T-helper 1 cell treated with Interleukin-12 subunit alpha and Interleukin-12 subunit beta and Interleukin-4 antibody, amounts not matched to agents 30 ng/mL and 1 ng/mL, for 36 hours (primary cell): ENCODE measurements around the gene RGS5. TPM values are rescaled to one million over a fixed set of nuclear protein-coding genes. Genes with fewer than 3 reads are reported as not detected.

Source experiments
- intact Hi-C: fragments of 100-400 bp; cut with micrococcal nuclease; formaldehyde crosslinking; loops from one replicate; pipeline ENCODE4 v1.15.1; 2024
- total RNA-seq: library from RNA; stranded (reverse); gene quantifications from 2 replicates; pipeline ENCODE4 v1.2.3, GENCODE V29; 2022

RGS5 gene
- total RNA-seq, 1 donor from 2014 or later: 1.3 TPM

DNA sequence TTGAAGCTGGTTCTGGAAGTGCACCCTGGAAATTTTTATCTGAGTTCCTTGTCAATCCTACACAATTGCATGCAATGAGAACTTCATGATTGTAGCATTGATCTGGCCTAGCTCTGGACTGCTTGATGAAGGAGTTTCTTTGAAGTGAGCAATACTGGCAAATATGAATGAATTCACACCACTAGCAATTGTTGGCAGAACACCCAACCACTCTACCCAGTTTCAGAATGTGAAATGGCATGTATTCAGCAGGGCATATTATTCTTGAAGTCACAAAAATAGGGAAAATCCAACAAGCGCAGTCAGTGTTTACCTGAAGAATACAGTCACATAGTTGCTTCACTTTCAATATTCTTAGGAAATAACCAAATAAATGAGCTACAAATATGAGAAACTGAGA lies 57.3 kb downstream of the RGS5 start:
- intact Hi-C loops: no loop called here

- intact Hi-C loops: no loop called here
These were observed 58.3 kb downstream of the RGS5 start for GRCh38 chr1:163144418-163144817.

- intact Hi-C loops: no loop called here
These were observed 60.6 kb downstream of the RGS5 start for GRCh38 chr1:163142152-163142551.

- intact Hi-C loops: no loop called here
These were observed 61.2 kb downstream of the RGS5 start for GRCh38 chr1:163141556-163141955.

- intact Hi-C loops: no loop called here
These were observed 65.0 kb downstream of the RGS5 start for GRCh38 chr1:163137556-163138265.

DNA sequence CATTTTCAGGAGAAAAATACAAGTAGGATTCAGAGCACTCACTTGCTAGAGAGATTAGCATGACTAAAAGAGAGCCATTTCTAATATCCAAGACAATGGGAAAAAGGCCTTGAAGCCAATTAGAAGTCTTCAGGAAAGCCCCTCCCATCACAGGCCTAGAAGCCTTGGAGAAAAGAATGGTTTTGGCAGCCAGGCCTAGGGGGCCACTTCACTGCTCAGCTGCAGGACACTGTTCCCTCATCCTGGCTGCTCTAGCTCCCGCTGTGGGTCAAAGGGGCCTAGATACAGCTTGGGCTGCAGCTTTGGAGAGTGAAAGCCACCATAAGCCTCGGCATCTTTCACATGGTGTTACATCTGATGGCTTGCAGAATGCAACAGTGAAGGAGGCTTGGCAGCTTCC lies 70.7 kb downstream of the RGS5 start:
- intact Hi-C loops: no loop called here

DNA sequence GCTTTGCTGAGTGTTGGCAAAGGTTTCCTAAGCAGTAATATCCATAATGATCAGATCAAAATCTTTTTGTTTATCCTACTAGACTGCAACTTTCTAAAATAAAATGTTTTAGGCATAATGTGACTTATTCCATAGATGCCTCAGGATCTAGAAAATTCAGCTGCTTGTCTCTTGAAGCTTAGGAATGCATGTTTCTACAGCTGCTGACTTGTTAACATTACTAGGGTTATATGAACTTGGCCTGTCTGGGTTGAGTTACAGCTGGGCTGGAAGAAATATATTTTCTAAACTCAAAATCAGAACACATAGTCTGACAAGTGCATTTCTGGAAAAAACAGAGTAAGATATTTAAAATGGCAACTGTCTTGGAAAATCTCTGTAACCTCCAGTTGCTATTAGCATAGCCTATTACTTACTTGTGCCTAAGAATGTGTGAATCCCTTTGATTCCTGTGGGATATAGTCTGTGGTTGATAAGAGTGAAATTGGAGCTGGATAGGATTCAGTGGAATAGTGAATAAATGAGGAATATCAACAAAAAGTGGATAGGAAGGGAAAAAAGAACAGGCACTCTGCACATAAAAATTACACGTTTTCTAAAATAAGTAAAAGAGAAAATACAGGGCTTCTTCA lies 72.4 kb downstream of the RGS5 start:
- intact Hi-C loops: no loop called here

DNA sequence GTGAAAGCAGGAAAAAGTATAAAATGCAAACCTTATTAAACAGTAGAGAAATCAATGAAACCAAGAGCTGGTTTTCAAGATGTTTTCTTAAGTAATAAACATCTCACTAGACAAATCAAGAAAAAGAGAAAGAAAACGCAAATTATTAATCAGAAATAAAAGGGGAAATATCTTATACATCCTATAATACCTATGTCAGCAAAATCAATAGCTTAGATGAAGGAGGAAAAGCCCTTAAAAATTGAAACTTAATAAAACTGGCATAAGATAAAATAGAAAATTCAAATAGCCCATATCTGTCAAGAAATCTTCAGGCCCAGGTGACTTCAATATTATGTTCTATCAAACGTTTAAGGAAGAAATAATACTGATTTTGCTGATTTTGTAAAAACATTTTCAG lies 74.4 kb downstream of the RGS5 start:
- intact Hi-C loops: no loop called here

DNA sequence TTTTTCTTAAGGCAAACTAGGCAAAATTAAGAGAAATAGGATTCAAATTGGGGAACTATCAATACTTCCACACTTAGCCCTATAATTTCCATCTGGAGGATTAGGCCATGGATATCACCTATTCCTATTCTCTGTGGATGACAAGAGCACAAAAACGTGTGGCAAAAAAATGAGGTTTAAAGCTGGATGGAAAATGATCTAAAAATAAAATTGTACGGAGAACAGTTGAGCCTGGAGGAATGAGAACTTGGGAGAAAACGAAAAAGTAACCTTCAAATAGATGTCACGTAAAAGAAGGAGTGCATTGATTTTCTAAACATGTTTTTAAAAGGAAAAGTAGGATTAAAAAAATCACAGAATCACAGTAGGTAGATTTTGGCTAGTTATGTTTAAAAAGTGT lies 77.9 kb downstream of the RGS5 start:
- intact Hi-C loops: no loop called here

- intact Hi-C loops: no loop called here
These were observed 82.3 kb downstream of the RGS5 start for GRCh38 chr1:163120372-163120771.

- intact Hi-C loops: no loop called here
These were observed 83.0 kb downstream of the RGS5 start for GRCh38 chr1:163119707-163120106.

- intact Hi-C loops: no loop called here
These were observed 86.8 kb downstream of the RGS5 start for GRCh38 chr1:163115887-163116286.

DNA sequence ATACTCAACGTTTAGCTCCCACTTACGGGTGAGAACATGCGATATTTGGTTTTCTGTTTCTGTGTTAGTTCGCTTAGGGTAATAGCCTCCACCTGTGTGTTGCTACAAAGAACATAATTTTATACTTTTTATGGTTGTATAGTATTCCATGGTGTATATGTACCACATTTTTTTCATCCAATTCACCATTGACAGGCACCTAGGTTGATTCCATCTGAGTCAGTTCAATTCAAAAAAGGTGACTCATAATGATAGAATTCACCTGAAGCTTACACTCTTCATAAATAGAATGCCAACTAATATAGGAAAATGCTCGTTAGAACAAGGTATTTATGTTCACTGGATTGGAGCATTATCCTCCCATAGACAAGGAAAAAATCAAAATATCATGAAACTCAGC lies 95.1 kb downstream of the RGS5 start:
- intact Hi-C loops: no loop called here

- intact Hi-C loops: no loop called here
These were observed 96.2 kb downstream of the RGS5 start for GRCh38 chr1:163106364-163106987.

GRCh38 chr1:163104385-163105099 lies 98.2 kb downstream of the RGS5 start:
- intact Hi-C loops: no loop called here

GRCh38 chr1:163102590-163102989 lies 100.1 kb downstream of the RGS5 start:
- intact Hi-C loops: no loop called here

GRCh38 chr1:163095213-163095612 lies 107.5 kb downstream of the RGS5 start:
- intact Hi-C loops: no loop called here

- intact Hi-C loops: no loop called here
These were observed 108.1 kb downstream of the RGS5 start for GRCh38 chr1:163094589-163094988.

GRCh38 chr1:163094182-163094581 lies 108.5 kb downstream of the RGS5 start:
- intact Hi-C loops: no loop called here

DNA sequence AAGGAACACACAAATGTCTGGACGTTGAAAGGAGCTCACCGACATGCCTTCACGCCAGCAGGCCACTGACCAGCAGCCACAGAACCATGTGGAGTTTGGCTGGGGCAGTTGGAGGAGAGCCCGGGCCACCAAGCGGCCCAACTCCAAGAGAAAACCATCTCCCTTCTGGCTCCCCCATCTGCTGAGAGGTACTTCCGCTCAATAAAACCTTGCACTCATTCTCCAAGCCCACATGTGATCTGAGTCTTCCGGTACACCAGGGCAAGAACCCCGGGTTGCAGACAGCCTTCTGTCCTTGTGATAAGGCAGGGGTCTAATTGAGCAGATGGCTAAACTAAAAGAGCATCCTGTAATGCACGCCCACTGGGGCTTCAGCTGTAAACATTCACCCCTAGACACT lies 109.1 kb downstream of the RGS5 start:
- intact Hi-C loops: no loop called here

DNA sequence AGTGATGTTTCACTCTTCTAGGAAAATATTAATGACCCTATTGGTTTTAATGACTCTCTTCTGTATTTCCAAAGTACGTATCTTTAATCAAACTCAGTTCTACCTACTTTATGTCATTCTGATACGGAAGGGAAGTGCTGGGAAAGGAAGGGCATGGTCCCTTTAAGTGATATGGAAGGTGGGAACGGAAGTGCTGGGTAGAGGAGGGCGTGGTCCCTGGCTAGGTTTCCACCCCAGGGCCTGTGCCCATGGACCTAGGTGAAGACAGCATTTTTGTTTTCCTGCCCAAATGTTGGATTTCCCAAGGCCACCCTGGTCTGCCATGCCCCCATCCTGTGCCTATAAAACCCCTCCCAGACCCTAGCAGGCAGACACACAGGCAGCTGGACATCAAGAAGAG lies 109.5 kb downstream of the RGS5 start:
- intact Hi-C loops: no loop called here
